Mesenchymal stem cell (in vitro differentiated cells and primary cell): Measurements from ENCODE around the gene ARID1B.

ENCODE experiments used
- DNase-seq: peaks from one replicate; pipeline ENCODE4 v3.0.0-alpha.2; 2013
- H2AFZ ChIP-seq: one replicate; pipeline ENCODE4 v1.6.1; 2013; ENCODE audit warnings: low read depth, mild to moderate bottlenecking, control low read depth, inconsistent platforms, low read length, moderate library complexity
- H2AK5ac ChIP-seq: 2 replicates; pipeline ENCODE4 v1.6.1; 2013; ENCODE audit warnings: low read length, moderate library complexity, mild to moderate bottlenecking, inconsistent platforms; ENCODE audit not compliant: severe bottlenecking
- H2BK120ac ChIP-seq: one replicate; pipeline ENCODE4 v1.6.1; 2013; ENCODE audit warnings: low read depth, mild to moderate bottlenecking, inconsistent platforms, low read length, moderate library complexity
- H2BK12ac ChIP-seq, 2 experiments: one replicate each; pipeline ENCODE4 v1.6.1; 2013; ENCODE audit warnings: inconsistent platforms in 2 of 2, low read length in 2 of 2, mild to moderate bottlenecking in 2 of 2, moderate library complexity in 2 of 2, control low read depth in 1 of 2
- H2BK15ac ChIP-seq: one replicate; pipeline ENCODE4 v1.6.1; 2013; ENCODE audit warnings: mild to moderate bottlenecking, low read depth, inconsistent platforms; ENCODE audit not compliant: poor library complexity, severe bottlenecking
- H2BK5ac ChIP-seq: 2 replicates; pipeline ENCODE4 v1.6.1; 2013; ENCODE audit warnings: low read depth, mild to moderate bottlenecking, low read length, control low read depth, inconsistent platforms; ENCODE audit not compliant: poor library complexity, severe bottlenecking
- H3K14ac ChIP-seq, 2 experiments: one replicate each; pipeline ENCODE4 v1.6.1; 2013; ENCODE audit warnings: inconsistent platforms in 2 of 2, low read length in 2 of 2, control low read depth in 1 of 2, mild to moderate bottlenecking in 1 of 2, moderate library complexity in 1 of 2
- H3K18ac ChIP-seq, 2 experiments: one replicate each; pipeline ENCODE4 v1.6.1; 2013; ENCODE audit warnings: inconsistent platforms in 2 of 2, low read length in 2 of 2, control low read depth in 1 of 2, low read depth in 1 of 2, mild to moderate bottlenecking in 1 of 2
- H3K23ac ChIP-seq, 2 experiments: one replicate each; pipeline ENCODE4 v1.6.1; 2013; ENCODE audit warnings: inconsistent platforms in 2 of 2, low read length in 2 of 2, mild to moderate bottlenecking in 2 of 2, moderate library complexity in 2 of 2, control low read depth in 1 of 2
- H3K27ac ChIP-seq: 2 replicates; pipeline ENCODE4 v1.5.1; 2013; ENCODE audit warnings: mild to moderate bottlenecking, moderate library complexity, low read length, control low read depth, inconsistent platforms; ENCODE audit not compliant: poor library complexity, severe bottlenecking
- H3K27me3 ChIP-seq, 2 experiments: 2 replicates each; pipeline versions ENCODE4 v1.6.1 to v1.7.0; 2013; ENCODE audit warnings: low read length in 2 of 2, mild to moderate bottlenecking in 2 of 2, moderate library complexity in 2 of 2, control low read depth in 1 of 2, inconsistent platforms in 1 of 2; ENCODE audit not compliant: control insufficient read depth in 1 of 2, insufficient read depth in 1 of 2
- H3K36me3 ChIP-seq, 2 experiments: 2 replicates each; pipeline versions ENCODE4 v1.6.1 to v1.7.0; 2013; ENCODE audit warnings: low read length in 2 of 2, control low read depth in 1 of 2, inconsistent platforms in 1 of 2, low read depth in 1 of 2, mild to moderate bottlenecking in 1 of 2; ENCODE audit not compliant: insufficient read depth in 2 of 2, control insufficient read depth in 1 of 2
- H3K4ac ChIP-seq, 2 experiments: one replicate each; pipeline ENCODE4 v1.6.1; 2013; ENCODE audit warnings: inconsistent platforms in 2 of 2, low read length in 2 of 2, mild to moderate bottlenecking in 2 of 2, moderate library complexity in 2 of 2, control low read depth in 1 of 2, low read depth in 1 of 2
- H3K4me1 ChIP-seq: 2 replicates; pipeline ENCODE4 v1.6.1; 2013; ENCODE audit warnings: low read depth, low read length, control low read depth; ENCODE audit not compliant: control insufficient read depth, insufficient read depth
- H3K4me2 ChIP-seq: 2 replicates; pipeline ENCODE4 v1.6.1; 2013; ENCODE audit warnings: low read length, mild to moderate bottlenecking, inconsistent platforms; ENCODE audit not compliant: poor library complexity, severe bottlenecking
- H3K4me3 ChIP-seq, 2 experiments: 2 replicates each; pipeline versions ENCODE4 v1.5.1 to v1.7.0; 2013; ENCODE audit warnings: low read length in 2 of 2, mild to moderate bottlenecking in 2 of 2, control low read depth in 1 of 2, low read depth in 1 of 2; ENCODE audit not compliant: insufficient read depth in 1 of 2
- H3K79me1 ChIP-seq: replicated peaks from 2 replicates; pipeline ENCODE4 v1.6.1; 2013; ENCODE audit warnings: mild to moderate bottlenecking, control low read depth, low read length, inconsistent platforms; ENCODE audit not compliant: poor library complexity, severe bottlenecking
- H3K9ac ChIP-seq: 2 replicates; pipeline ENCODE4 v1.7.0; 2013; ENCODE audit warnings: mild to moderate bottlenecking, low read length, moderate library complexity
- H3K9me3 ChIP-seq: 2 replicates; pipeline ENCODE4 v1.7.0; 2013; ENCODE audit warnings: mild to moderate bottlenecking, low read length; ENCODE audit not compliant: control insufficient read depth
- H4K8ac ChIP-seq: one replicate; pipeline ENCODE4 v1.6.1; 2013; ENCODE audit warnings: inconsistent platforms, mild to moderate bottlenecking, low read length, moderate library complexity
- H4K91ac ChIP-seq: one replicate; pipeline ENCODE4 v1.6.1; 2013; ENCODE audit warnings: mild to moderate bottlenecking, low read length, inconsistent platforms
- WGBS: methylation state at CpG from one replicate; pipeline ENCODE4 v1.1.7; 2013; ENCODE audit warnings: mixed read lengths; 5-methylcytosine and 5-hydroxymethylcytosine counted together

The ARID1B gene

DNA sequence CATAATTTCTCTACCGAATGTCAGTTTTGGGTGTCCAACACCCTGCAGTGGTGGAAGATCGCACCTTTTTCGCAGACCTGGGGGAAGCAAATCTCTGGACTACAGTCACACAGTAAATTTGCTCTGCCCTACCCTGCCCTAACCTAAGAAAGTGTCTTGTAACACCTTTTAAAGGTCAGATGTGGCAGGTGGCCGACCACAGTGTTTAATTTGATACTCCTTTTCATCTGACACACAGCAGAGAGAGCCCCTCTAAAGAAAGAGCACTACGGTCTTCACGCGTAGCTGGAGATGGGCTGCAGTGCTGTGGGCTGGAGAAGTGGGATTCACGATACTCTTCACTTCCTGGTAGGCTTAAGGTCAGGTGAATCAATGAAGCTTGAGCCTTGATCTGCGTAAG is 436.2 kb downstream of the ARID1B start:
- Histone ChIP-seq H4K91ac (no peak overlapping the region), H2BK120ac (no peak overlapping the region), H3K27ac (no peak overlapping the region), H3K36me3 (peaks cover 6 to 16% of the 10 kb centered on the region in 2 experiments), H3K4me3 (no peak overlapping the region), H4K8ac (no peak overlapping the region), H3K14ac (no peak overlapping the region), H3K23ac (no peak overlapping the region), H3K9ac (no peak overlapping the region), H3K4ac (no peak overlapping the region), H3K27me3 (no peaks in the 10 kb centered on the region), H2BK12ac (no peak overlapping the region), H2BK15ac (no peak overlapping the region), H3K4me2 (no peak overlapping the region), H2BK5ac (no peak overlapping the region), H3K79me1 (peaks cover 2% of the 10 kb centered on the region), H2AFZ (no peak overlapping the region), H3K9me3 (no peaks in the 10 kb centered on the region), H3K4me1 (peaks cover 3% of the 10 kb centered on the region), H2AK5ac (no peak overlapping the region), H3K18ac (no peak overlapping the region)
- no peak for DNase-seq
- WGBS, result 97% methylated on average over 9 of the region's 9 CpGs

DNA sequence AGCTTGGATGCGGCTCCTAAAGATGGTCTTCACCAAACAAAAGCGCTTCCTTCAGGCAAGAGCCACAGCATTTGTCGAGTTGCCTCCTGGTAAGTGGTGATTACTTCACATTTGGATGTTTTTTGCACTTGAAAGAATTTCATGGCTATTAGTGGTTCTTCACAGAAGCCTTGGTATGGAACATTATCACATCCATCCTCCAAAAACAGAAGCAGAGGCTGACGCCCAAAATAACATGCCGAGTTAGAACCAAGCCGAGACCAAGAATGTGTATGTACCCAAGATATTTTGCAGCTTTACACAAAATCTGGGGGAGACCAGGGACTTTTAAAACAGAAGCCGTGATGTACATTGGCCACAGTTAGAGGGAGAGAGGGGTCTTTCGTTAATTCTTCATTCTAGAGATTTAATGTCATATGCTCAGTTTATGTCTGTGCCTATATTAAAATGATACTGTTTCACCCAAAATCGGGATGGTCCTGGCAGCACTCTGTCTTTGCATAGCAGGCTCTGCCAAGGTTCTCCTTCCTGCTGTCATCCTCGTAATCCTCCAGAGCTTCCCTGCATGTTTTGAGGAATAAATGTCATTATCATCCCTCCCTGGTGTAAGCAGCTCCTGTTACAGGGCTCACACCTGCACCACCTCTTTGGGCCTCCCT is 436.9 kb downstream of the ARID1B start:
- WGBS, result 90% methylated on average over 10 of the region's 10 CpGs
- Histone ChIP-seq H3K9me3 (no peaks in the 10 kb centered on the region), H4K8ac (no peak overlapping the region)

DNA sequence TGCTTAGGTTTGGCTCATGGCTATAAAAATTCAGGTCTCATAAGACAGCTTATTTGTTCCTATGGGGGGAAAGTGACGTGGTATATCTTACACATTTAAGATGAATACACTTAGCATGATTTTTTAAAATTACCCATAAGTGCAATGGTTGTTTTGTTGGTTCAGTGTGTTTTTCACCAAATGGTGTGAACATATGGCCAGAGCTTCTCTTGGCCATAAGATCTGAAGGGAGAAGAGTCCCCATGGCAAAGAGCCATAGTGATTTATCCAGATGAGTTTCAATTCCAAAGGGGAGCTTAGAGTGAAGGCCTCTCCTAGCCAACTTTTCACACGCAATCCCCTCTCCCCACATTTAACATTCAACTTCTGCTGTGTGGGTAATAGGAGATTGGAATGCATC is 438.5 kb downstream of the ARID1B start:
- Histone ChIP-seq H3K4me1 (peaks cover 17% of the 10 kb centered on the region), H2AFZ (no peak overlapping the region), H3K79me1 (peaks cover 2% of the 10 kb centered on the region), H4K8ac (no peak overlapping the region), H3K14ac (no peak overlapping the region), H2BK15ac (no peak overlapping the region), H2BK12ac (no peak overlapping the region), H3K4ac (no peak overlapping the region), H2AK5ac (no peak overlapping the region), H3K4me3 (no peak overlapping the region), H3K9ac (no peak overlapping the region), H3K18ac (no peak overlapping the region), H2BK120ac (no peak overlapping the region), H3K36me3 (peaks cover 5 to 8% of the 10 kb centered on the region in 2 experiments), H3K23ac (no peak overlapping the region), H3K9me3 (no peaks in the 10 kb centered on the region), H3K27ac (no peak overlapping the region), H3K27me3 (no peaks in the 10 kb centered on the region), H3K4me2 (no peak overlapping the region), H4K91ac (no peak overlapping the region), H2BK5ac (no peak overlapping the region)
- DNase-seq, result no peak
- no CpG with 5 or more reads among the region's 2 CpGs for WGBS

More for the DNA sequence above, 436.9 kb downstream of the ARID1B start:
- no peak overlapping the region for H3K9ac ChIP-seq
- no peak overlapping the region for H3K4me3 ChIP-seq
- no peak overlapping the region for H4K91ac ChIP-seq
- H2AFZ ChIP-seq, result no peak overlapping the region
- no peak overlapping the region for H2BK12ac ChIP-seq
- H3K79me1 ChIP-seq, result peaks cover 2% of the 10 kb centered on the region
- H3K27me3 ChIP-seq, result no peaks in the 10 kb centered on the region
- H3K36me3 ChIP-seq, result peaks cover 8 to 15% of the 10 kb centered on the region in 2 experiments
- no peak overlapping the region for H2AK5ac ChIP-seq
- no peak overlapping the region for H2BK5ac ChIP-seq
- no peak overlapping the region for H3K27ac ChIP-seq
- no peak for DNase-seq
- H2BK120ac ChIP-seq, result no peak overlapping the region
- H3K4me1 ChIP-seq, result peaks cover 9% of the 10 kb centered on the region
- no peak overlapping the region for H3K14ac ChIP-seq
- H3K4me2 ChIP-seq, result no peak overlapping the region
- no peak overlapping the region for H3K18ac ChIP-seq
- H3K4ac ChIP-seq, result no peak overlapping the region
- H3K23ac ChIP-seq, result no peak overlapping the region
- H2BK15ac ChIP-seq, result no peak overlapping the region

DNA sequence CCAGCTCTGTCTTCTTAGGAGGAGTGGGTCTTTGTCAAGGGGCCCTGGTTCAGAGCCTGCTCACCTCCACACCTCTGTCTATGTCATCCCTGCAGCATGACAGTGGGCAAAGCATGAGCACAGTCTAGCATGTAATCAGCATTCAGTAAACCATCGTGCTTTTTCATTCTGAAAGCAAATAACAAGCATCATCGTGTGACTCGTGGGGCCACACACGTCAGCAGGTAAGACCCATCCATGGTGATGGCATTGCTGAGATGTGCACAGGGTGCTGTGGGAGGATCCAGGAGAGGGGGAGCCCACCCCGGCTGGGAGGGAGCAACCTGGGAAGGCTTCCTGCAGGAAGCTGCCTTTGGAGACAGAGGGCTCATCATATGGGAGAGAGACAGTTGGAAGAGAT is 439.4 kb downstream of the ARID1B start:
- H2AFZ ChIP-seq, result no peak overlapping the region
- no peak overlapping the region for H3K18ac ChIP-seq
- H2BK15ac ChIP-seq, result no peak overlapping the region
- H3K4me1 ChIP-seq, result peaks cover 17% of the 10 kb centered on the region
- no peak overlapping the region for H4K91ac ChIP-seq
- H3K23ac ChIP-seq, result no peak overlapping the region
- WGBS, result 90% methylated on average over 5 of the region's 5 CpGs
- no peak overlapping the region for H3K4me2 ChIP-seq
- H2BK12ac ChIP-seq, result no peak overlapping the region
- no peak overlapping the region for H2BK120ac ChIP-seq
- peak overlapping the region in 1 of 2 experiments; percentile 11 for H3K14ac ChIP-seq
- H2AK5ac ChIP-seq, result no peak overlapping the region
- H3K4me3 ChIP-seq, result no peak overlapping the region
- H3K4ac ChIP-seq, result no peak overlapping the region
- H3K79me1 ChIP-seq, result peaks cover 2% of the 10 kb centered on the region
- no peak overlapping the region for H4K8ac ChIP-seq
- no peak overlapping the region for H2BK5ac ChIP-seq
- H3K36me3 ChIP-seq, result peaks cover 5 to 8% of the 10 kb centered on the region in 2 experiments
- no peaks in the 10 kb centered on the region for H3K27me3 ChIP-seq
- DNase-seq, result no peak
- H3K9ac ChIP-seq, result no peak overlapping the region
- H3K27ac ChIP-seq, result no peak overlapping the region
- no peaks in the 10 kb centered on the region for H3K9me3 ChIP-seq
